GM19455 (cell line): ENCODE measurements around the gene PIBF1.
A peak's percentile ranks its signal among the peaks of the same experiment; 100 is the strongest.
"Not testable (repeated sequence)": the region's sequence is repeated elsewhere in the genome, so short reads cannot be mapped to it uniquely, and the experiment has no call there.

Source experiments
- ATAC-seq: cut with Tn5 transposase; IDR thresholded peaks from one replicate; pipeline ENCODE4 v1.9.1; 2021; ENCODE audit not compliant: unreplicated experiment

PIBF1 gene, protein sequence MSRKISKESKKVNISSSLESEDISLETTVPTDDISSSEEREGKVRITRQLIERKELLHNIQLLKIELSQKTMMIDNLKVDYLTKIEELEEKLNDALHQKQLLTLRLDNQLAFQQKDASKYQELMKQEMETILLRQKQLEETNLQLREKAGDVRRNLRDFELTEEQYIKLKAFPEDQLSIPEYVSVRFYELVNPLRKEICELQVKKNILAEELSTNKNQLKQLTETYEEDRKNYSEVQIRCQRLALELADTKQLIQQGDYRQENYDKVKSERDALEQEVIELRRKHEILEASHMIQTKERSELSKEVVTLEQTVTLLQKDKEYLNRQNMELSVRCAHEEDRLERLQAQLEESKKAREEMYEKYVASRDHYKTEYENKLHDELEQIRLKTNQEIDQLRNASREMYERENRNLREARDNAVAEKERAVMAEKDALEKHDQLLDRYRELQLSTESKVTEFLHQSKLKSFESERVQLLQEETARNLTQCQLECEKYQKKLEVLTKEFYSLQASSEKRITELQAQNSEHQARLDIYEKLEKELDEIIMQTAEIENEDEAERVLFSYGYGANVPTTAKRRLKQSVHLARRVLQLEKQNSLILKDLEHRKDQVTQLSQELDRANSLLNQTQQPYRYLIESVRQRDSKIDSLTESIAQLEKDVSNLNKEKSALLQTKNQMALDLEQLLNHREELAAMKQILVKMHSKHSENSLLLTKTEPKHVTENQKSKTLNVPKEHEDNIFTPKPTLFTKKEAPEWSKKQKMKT

DNA sequence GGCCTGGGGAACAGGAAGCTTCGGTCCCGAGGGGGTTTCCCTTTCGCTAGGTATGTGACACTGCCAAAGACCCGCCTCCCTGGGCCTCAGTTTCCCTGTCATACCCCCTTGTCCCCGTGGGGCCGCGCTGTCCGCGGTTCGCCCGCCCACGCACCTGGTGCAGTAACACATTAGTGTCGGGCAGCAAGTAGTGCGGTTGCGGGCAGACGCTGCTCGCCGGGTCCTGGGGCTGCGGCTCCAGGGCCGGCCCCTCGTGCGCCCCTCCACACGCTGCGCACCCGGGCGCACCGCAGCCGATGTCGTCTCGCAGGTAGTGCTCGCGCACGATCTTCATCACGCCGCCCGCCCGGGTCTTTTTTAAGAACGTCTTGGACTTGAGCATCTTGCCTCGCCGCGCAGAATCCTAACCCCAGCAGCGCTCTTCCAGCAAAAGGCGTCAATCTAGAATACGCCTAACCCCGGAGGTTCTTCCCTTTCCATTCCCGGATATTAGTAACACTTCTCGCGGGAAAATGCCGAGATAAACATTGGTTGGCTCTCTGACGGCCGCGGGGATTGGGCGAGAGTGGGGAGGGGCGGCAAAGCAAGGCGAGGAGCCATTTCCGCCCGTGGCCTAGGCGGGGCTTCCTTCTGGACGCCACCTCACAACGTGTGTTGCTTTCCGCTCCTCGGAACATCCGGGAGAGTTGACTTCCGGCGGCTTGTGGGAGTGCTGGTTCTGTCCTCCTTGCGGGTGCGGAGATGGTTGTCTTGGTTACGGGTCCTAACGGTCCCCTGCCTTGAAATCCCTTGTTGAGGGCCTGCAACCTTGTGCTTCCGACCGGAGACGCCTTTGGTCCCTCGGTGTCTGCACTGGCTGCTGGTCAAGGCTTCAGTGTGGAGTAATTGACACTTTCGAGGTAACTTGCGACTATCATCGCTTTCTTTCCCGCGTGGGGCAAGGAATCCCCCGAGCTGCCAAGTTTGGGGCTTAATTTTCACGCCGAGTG is at the start of gene PIBF1, which contains the start of gene DIS3:
Gene PIBF1 (plus strand): TSS at position 683 of the 989 bp plus-strand sequence. CDS start 1,337 bp downstream, outside the sequence.
Gene DIS3 (minus strand): TSS at position 450 of the 989 bp plus-strand sequence. CDS start 68 bp downstream, at position 382.
- peak; percentile 96 for ATAC-seq

DNA sequence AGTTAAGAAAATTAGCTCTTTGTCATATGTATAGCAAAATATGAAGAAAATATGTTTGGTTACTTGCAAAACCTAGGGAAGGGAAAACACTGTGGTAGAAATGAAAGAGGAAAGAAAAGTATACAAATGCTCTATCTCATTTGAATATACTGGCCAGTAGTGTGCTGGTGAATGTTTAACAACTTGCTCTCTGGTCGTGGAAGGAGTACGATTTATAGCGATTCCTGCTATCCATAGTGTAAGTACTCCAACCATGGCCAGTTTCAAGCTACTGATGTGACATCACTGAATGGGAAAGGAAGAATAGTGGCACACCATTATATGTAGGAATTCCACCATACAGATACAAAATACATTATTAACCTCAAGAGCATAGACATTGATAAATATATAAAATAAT is 44.9 kb upstream of the PIBF1 start:
- no peak for ATAC-seq

DNA sequence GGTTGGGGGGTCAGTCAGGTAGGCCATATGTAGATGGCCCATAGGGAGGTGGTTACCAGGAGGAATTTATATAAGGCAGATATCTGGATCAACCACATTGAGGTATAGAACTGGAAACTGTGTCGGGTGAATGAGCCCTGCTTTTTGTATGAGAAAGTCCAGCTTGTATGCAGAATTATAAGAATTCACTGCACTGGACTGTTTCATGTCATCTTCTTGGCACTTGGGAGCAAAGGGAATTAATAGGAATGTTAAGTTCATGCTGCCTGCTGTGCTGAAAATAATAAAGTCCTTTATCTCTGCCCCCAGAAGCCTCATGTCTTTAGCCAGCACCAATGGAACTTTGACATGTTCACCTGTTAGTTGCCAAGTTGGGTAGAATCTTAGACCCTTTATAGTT is 41.9 kb upstream of the PIBF1 start:
- ATAC-seq = no peak

DNA sequence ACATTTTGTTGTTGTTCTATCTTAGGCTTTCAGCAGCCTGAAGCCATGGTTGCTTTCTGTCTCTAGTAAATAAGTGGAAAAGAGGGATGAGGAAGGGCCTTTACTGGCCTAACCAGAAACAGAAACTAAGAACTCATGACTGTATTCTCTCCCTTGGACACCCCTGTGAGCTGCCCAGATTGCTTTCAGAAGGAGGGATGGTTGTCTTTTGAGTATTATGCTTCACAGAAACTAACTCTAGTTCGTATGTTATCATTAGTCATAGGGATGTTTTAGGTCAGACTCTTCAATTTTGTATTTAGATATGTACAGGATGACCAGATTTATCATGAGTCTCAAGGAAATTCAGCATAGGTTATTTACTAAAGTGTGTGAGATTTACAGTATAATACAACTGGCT is 36.7 kb upstream of the PIBF1 start:
- ATAC-seq = no peak

DNA sequence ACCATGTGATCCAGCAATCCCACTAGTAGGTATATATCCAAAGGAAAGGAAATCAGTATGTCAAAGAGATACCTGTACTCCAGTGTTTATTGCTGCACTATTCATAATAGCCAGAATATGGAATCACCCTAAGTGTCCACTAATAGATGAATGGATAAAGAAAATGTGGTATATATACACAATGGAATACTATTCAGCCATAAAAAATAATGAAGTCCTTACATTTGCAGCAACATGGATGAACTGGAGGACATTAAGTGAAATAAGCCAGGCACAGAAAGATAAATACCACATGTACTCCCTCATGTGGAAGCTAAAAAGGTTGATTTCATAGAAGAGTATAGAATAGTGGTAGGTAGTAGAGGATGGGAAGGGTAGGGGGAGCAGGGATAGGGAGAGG is 30.7 kb upstream of the PIBF1 start:
- ATAC-seq = no peak

DNA sequence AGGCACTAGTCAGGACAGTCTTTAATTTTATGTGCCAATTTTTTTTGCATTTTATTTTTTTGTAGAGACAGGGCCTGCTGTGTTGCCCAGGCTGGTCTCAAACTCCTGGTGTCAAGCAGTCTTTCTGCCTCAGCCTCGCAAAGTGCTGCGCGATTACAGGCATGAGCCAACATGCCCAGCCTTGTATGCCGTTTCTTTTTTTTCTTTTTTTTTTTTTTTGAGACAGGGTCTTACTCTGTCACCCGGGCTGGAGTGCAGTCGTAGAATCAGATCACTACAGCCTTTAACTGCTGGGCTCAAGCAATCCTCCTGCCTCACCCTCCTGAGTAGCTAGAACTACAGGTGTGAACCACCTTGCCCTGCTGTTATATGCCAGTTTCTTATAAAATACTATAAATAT is 27.8 kb upstream of the PIBF1 start:
- no peak for ATAC-seq

DNA sequence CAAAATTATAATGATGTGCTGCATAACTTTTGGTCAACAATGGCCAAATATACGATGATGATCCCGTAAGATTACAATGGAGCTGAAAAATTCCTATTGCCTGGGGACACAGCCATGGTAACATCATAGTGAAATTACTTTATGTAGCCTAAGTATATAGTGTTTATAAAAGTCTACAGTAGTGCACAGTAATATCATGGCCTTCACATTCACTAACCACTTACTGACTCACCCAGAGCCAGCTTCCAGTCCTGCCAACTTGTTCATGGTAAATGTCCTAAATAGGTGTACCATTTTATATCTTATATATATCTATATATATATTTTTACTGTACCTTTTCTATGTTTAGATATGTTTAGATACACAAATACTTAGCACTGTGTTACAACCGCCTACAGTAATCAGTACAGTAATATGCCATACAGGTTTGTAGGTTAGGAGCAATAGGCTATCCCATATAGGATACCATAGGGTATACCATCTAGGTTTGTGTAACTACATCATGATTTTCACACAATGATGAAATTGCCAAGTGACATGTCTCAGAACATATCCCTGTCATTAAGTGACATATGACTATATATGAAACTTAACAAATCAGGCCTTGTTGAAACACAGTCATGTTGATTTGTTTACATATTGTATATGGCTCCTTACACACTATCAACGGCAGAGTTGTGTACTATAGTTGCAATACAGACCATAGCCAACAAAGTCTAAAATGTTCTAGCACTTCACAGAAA is 24.0 kb upstream of the PIBF1 start:
- ATAC-seq = no peak

DNA sequence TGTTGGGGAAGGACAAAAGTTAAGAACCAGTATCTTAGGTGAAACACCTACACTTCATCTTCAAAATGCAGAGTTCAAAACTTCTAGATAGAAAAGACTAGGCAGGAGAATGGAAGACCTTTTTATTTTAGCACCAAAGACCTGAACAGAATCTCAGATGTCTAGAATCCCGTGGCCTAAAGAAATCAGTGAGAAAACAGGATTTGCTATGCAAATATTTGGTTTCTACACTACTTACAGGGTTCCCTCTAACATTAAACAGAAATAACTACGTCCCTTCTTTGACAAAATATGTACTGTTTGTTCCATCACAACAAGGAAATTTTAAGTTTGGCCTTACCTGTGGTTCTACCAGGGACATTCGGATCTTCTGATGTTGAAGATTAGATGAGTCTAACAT is 21.7 kb upstream of the PIBF1 start:
- ATAC-seq = no peak

DNA sequence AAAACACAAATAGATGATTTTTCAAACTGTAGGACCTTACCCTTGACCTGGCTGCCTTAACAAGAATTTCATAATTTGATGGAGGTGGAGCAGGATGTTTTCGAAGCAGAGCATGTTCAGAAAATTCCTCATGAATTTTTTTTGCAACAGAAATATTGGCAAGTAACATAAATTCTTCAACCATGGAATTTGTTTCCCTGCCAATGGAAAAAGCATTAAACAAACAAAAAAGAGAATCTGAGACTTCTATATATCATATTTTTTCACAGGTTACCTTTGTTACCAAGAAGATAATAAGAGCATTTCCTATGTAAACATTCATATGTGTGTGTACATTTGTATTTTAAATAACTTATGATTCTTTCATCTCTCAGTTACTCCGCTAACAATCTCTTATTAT is 18.5 kb upstream of the PIBF1 start:
- ATAC-seq = no peak

DNA sequence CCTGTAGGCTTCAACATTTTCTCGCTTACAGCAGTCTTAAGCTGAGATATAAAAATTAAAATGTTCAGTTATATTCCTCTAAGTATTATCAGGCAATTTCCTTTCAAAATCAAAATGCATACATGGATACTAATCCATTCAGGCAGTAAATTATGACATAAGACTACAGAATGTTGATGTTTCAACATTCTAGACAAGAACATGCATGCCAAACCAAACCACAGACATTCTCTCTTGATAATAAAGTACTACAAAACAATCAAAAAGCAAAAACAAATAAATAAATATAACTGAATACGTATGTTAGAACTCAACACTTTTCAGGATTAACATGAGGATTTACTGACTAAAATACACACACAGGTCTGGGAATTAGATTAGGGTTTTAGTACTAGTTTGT is 7.9 kb upstream of the PIBF1 start:
- no peak for ATAC-seq

DNA sequence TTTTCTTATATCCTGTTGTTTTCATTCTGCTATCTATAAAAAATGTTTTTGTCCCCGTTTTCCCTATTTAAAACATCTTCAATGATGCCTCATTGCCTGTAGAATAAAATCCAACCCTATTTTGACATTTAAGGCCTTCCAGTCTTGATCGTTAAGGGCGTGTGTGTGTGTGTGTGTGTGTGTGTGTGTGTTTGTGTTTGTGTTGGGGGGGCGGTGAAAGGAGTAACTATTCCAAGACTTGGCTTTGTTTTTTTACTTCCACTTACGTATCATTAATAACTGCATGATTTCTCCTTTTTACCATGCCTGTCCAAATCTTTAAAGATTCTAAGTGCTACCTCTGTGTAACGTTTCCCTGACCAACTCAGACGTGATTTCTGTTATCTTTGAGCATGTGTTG is 784 bp downstream of the PIBF1 start:
- no peak for ATAC-seq

DNA sequence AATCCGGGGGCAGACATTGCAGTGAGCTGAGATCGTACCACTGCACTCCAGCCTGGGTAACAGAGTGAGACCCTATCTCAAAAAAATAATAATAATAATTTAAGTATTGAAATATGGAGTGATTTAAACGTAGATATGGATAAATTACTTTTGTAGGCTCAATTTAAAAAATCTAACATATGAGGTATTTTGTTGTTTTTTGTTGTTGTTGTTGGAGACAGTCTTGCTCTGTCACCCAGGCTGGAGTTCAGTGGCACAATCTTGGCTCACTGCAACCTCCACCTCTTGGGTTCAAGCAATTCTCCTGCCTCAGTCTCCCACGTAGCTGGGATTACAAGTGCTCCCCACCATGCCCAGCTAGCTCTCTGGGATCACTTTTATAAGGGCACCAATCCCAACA is 2.7 kb downstream of the PIBF1 start:
- not testable (repeated sequence) for ATAC-seq

DNA sequence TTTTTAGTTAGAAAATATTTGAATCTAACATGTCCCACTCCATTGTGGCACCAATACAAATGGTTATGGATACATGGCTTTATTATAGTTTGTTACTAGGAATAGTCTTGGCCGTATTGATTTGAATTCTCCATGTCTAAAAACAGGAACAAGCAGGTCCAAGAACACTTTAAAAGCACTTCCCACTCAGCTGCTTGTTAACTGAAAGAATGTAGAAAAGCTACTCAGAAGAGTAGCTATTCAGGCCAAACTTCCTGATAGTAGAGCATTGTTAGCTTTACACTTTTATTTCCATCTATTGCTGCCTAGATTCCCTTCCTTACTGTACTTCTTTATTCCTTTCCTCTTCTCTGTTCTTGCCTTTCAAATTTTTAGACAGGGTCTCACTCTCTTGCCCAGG is 6.9 kb downstream of the PIBF1 start:
- ATAC-seq = no peak

DNA sequence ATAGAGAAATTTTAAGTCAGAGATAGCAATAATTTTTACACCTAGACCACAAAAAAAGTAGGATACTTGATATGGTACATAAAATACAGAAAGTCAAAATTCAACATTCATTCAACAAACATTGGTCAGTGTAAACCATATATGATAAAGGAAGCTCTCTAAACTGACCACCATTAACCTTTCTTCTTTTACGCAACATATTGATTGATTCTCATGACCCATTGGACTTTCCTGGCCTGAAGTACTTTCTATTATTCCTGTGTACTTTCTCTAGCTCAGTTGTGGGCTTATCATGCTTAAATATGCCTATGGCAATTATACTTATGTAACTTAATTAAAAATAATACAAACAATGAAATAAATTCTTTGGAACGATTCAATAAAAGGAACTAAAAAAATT is 10.7 kb downstream of the PIBF1 start:
- no peak for ATAC-seq

DNA sequence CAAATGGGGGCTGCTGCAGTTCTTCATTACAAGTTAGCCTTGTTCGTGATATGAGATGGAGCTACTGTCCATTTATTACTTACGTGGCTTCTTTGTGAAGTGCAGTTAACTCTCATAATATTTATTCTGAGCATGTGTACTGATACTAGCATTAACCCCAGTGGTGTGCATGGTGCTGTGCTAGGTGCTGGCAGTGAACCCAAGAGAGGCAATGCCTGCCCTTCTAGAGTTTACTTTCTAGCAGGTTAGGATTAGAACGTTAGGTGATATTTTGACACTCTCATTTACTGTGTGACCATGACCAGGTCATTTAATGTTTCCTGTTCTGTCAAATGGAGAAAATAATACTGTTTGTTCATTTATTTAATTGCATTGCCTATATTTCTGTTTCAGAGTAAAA is 16.9 kb downstream of the PIBF1 start:
- ATAC-seq = no peak

DNA sequence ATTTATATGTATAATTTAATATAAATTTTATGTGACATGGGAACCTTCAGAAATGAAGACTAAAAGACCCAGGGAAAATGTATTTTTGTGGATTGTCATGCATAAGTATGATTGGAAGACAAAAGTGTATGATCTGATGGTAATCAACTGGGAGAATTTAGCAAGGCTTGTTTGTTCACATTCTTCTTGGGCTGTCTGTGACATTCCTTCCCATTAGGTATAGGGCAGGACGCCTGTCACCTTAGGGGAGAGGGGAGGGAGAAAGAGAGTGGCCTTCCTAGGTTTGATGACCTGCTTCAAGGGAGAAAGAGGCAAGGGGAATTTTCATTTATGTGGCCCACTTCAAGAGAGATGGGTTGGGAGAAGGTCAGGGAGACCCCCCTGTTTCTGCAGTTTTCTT is 22.4 kb downstream of the PIBF1 start:
- ATAC-seq = no peak

DNA sequence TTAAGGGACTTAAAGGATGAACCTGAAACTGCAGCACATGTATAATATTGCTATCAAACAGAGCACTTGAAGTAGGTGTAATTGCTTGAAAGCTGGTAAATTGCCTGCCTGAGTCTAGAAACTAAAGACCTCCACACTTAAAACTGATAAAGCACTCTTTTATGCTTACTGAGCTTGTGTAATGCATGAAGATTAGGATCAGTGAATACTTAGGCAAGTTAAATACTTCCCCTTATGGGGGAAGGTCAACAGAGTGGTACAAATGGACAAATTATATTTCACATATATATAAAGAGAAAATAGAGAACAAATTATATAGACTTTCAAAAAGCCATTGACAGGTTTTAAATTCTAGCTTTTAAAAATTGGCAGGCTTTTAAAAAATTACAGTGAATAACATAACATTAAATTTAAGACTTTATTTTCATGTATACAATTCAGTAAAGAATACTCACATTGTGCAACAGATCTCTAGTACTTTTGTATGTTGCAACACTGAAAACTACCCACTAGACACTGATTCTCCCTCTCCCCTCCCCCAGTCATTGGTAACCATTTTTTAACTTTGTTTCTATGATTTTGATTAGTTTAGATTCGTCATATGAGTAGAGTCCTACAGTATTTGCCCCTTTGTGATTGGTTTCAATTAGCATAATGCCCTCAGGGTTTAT is 23.9 kb downstream of the PIBF1 start:
- no peak for ATAC-seq

DNA sequence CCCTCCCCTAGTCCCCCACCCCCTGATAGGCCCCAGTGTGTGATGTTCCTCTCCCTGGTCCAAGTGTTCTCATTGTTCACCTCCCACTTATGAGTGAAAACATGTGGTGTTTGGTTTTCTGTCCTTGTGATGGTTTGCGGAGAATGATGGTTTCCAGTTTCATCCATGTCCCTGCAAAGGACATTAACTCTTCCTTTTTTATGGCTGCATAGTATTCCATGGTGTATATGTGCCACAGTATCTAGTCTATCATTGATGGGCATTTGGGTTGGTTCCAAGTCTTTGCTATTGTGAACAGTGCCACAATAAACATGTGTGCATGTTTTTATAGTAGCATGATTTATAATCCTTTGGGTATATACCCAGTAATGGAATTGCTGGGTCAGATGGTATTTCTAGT is 24.6 kb downstream of the PIBF1 start:
- ATAC-seq = not testable (repeated sequence)

DNA sequence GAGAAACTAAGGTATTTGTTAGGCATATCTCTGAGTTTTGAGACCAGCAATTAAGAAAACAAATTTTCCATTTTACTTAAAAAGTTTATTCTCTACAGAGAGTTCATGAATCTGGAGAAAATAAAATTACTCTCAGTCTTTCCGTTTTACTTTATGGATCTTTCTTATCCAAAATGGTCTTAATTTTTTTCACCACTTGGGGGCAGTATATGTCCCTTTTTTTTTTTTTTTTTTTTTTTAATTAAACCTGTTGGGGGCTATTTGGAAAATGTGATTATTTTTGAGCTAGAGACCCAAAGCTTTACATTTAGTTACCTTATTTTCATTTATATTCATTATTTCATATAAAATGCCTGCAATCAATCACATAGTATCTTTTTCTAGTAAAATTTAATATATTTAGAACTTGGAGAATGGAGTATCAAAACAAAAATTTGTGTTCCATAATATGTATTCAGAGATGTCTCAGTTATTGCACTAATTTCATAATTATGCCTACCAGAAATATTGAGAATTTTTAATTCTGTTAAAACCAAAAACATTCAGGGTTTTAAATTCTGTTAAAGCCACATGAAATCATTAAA is 27.1 kb downstream of the PIBF1 start:
- ATAC-seq = no peak
